Osteoblast (primary cell): ENCODE results near the gene PKP2. TPM values are rescaled to one million over a fixed set of nuclear protein-coding genes. Genes with fewer than 3 reads are reported as not detected.

Source experiments
- DNase-seq: peaks from one replicate; pipeline ENCODE4 v3.0.0; 2011; ENCODE audit warnings: low spot score, mixed read lengths; ENCODE audit not compliant: insufficient read length; ENCODE audit errors: missing footprints
- H2AFZ ChIP-seq: 2 replicates; pipeline ENCODE4 v1.6.0; 2011; ENCODE audit warnings: mild to moderate bottlenecking, low read length
- H3K27ac ChIP-seq: 2 replicates; pipeline ENCODE4 v1.5.1; 2011; ENCODE audit warnings: mild to moderate bottlenecking, low read depth, low read length, moderate library complexity
- H3K27me3 ChIP-seq: 2 replicates; pipeline ENCODE4 v1.6.0; 2012; ENCODE audit warnings: mild to moderate bottlenecking, control low read depth, inconsistent platforms, low read length, moderate library complexity; ENCODE audit not compliant: insufficient read depth
- H3K36me3 ChIP-seq: 2 replicates; pipeline ENCODE4 v1.5.1; 2011; ENCODE audit warnings: mild to moderate bottlenecking, low read length, control low read depth, moderate library complexity; ENCODE audit not compliant: insufficient read depth
- H3K4me1 ChIP-seq: 2 replicates; pipeline ENCODE4 v1.5.1; 2011; ENCODE audit warnings: mild to moderate bottlenecking, low read length, control low read depth, moderate library complexity; ENCODE audit not compliant: insufficient read depth
- H3K4me2 ChIP-seq: 2 replicates; pipeline ENCODE4 v1.6.0; 2011; ENCODE audit warnings: mild to moderate bottlenecking, low read length; ENCODE audit not compliant: insufficient read depth
- H3K4me3 ChIP-seq: fragments of 200-600 bp; sonication (generic); 3 replicates; pipeline ENCODE4 v1.5.1; 2012; ENCODE audit warnings: mild to moderate bottlenecking, low read length, inconsistent platforms; ENCODE audit not compliant: insufficient read depth
- H3K79me2 ChIP-seq: 2 replicates; pipeline ENCODE4 v1.6.0; 2012; ENCODE audit warnings: mild to moderate bottlenecking, low read length, control low read depth, inconsistent platforms; ENCODE audit not compliant: insufficient read depth
- H3K9me3 ChIP-seq: 2 replicates; pipeline ENCODE4 v1.5.1; 2011; ENCODE audit warnings: low read depth, low read length, control low read depth
- H4K20me1 ChIP-seq: 2 replicates; pipeline ENCODE4 v1.6.0; 2012; ENCODE audit warnings: mild to moderate bottlenecking, low read length, control low read depth; ENCODE audit not compliant: insufficient read depth
- CTCF ChIP-seq: IDR thresholded peaks from 2 replicates; pipeline ENCODE4 v1.5.1; 2011; ENCODE audit warnings: mild to moderate bottlenecking, low read depth, low read length, moderate library complexity; ENCODE audit errors: extremely low read depth
- total RNA-seq: library from RNA; depleted of rRNA; stranded (reverse); fragments of >200 nt; gene quantifications from 2 replicates; pipeline ENCODE4 v1.2.3, GENCODE V29; 2012

Gene PKP2
- total RNA-seq, 1 donor = under 0.01 TPM

- no peak for TF ChIP-seq CTCF
These were observed 122.9 kb downstream of the PKP2 start for GRCh38 chr12:32773691-32774090.

GRCh38 chr12:32770141-32770540, 126.4 kb downstream of the PKP2 start:
- H3K4me1 ChIP-seq = no peaks in the 10 kb centered on the region
- no peaks in the 10 kb centered on the region for H3K27me3 ChIP-seq

More at GRCh38 chr12:32773691-32774090, 122.9 kb downstream of the PKP2 start:
- no peak overlapping the region for H3K4me3 ChIP-seq
- H3K36me3 ChIP-seq = no peaks in the 10 kb centered on the region
- DNase-seq = no peak
- H2AFZ ChIP-seq = no peak overlapping the region
- H3K4me2 ChIP-seq = no peak overlapping the region
- no peaks in the 10 kb centered on the region for H3K9me3 ChIP-seq
- no peaks in the 10 kb centered on the region for H3K79me2 ChIP-seq
- no peak overlapping the region for H3K27ac ChIP-seq
- H3K27me3 ChIP-seq = no peaks in the 10 kb centered on the region
- H4K20me1 ChIP-seq = no peaks in the 10 kb centered on the region
- H3K4me1 ChIP-seq = no peaks in the 10 kb centered on the region

GRCh38 chr12:32768518-32768917, 128.1 kb downstream of the PKP2 start:
- Histone ChIP-seq H3K4me3 (no peak overlapping the region), H3K27ac (no peak overlapping the region), H3K79me2 (no peaks in the 10 kb centered on the region), H3K4me2 (no peak overlapping the region), H3K4me1 (no peaks in the 10 kb centered on the region), H4K20me1 (no peaks in the 10 kb centered on the region), H3K36me3 (no peaks in the 10 kb centered on the region), H3K9me3 (no peaks in the 10 kb centered on the region), H3K27me3 (no peaks in the 10 kb centered on the region), H2AFZ (no peak overlapping the region)
- no peak for DNase-seq
- TF ChIP-seq CTCF = no peak

More at GRCh38 chr12:32770141-32770540, 126.4 kb downstream of the PKP2 start:
- TF ChIP-seq CTCF = no peak
- H3K79me2 ChIP-seq = no peaks in the 10 kb centered on the region
- H4K20me1 ChIP-seq = no peaks in the 10 kb centered on the region
- no peak for DNase-seq
- H2AFZ ChIP-seq = no peak overlapping the region
- no peaks in the 10 kb centered on the region for H3K36me3 ChIP-seq
- H3K4me2 ChIP-seq = no peak overlapping the region
- no peak overlapping the region for H3K4me3 ChIP-seq
- no peak overlapping the region for H3K27ac ChIP-seq
- no peaks in the 10 kb centered on the region for H3K9me3 ChIP-seq

- no peak for DNase-seq
- Histone ChIP-seq H2AFZ (no peak overlapping the region), H3K4me1 (no peaks in the 10 kb centered on the region), H3K9me3 (no peaks in the 10 kb centered on the region), H3K36me3 (no peaks in the 10 kb centered on the region), H3K4me2 (no peak overlapping the region), H3K4me3 (no peak overlapping the region), H3K79me2 (no peaks in the 10 kb centered on the region), H4K20me1 (no peaks in the 10 kb centered on the region), H3K27ac (no peak overlapping the region), H3K27me3 (no peaks in the 10 kb centered on the region)
- TF ChIP-seq CTCF = no peak
These were observed 130.7 kb downstream of the PKP2 start for GRCh38 chr12:32765906-32766305.
